Left lung (tissue), 10 donors: Measurements from ENCODE around the gene AKR1B15. TPM values are rescaled to one million over a fixed set of nuclear protein-coding genes. Genes with fewer than 3 reads are reported as not detected.
"Not testable (repeated sequence)": the region's sequence is repeated elsewhere in the genome, so short reads cannot be mapped to it uniquely, and the experiment has no call there.

Experiments
- ATAC-seq: fragments of 200-7000 bp; cut with Tn5 transposase; one replicate; pipeline ENCODE4 v1.9.1; 2020; ENCODE audit warnings: moderate library complexity
- DNase-seq, 4 donors: peaks; one replicate each; pipeline ENCODE4 v3.0.0-alpha.2; 2013 to 2020
- H3K27ac ChIP-seq, 2 donors: fragments of 200-600 bp; sonication (generic) in 1 of 2; one replicate each; pipeline versions ENCODE4 v1.5.0 to v1.8.0; 2020 to 2021
- H3K27me3 ChIP-seq, 2 donors: fragments of 200-600 bp; sonication (generic) in 1 of 2; one replicate each; pipeline versions ENCODE4 v1.5.0 to v1.8.0; 2020 to 2021
- H3K36me3 ChIP-seq, 2 donors: fragments of 200-600 bp; sonication (generic) in 1 of 2; one replicate each; pipeline versions ENCODE4 v1.5.0 to v1.8.0; 2020 to 2021
- H3K4me1 ChIP-seq, 2 donors: fragments of 200-600 bp; one replicate each; pipeline ENCODE4 v1.8.0; 2021
- H3K4me3 ChIP-seq, 2 donors: fragments of 200-600 bp; sonication (generic) in 1 of 2; one replicate each; pipeline versions ENCODE4 v1.5.0 to v1.8.0; 2020 to 2021; ENCODE audit warnings: mild to moderate bottlenecking in 1 of 2
- H3K9me3 ChIP-seq, 2 donors: fragments of 200-600 bp; sonication (generic) in 1 of 2; one replicate each; pipeline versions ENCODE4 v1.5.0 to v1.8.0; 2020 to 2021
- intact Hi-C, 2 donors: fragments of 100-400 bp; cut with DNase I; formaldehyde crosslinking; loops; one replicate each; pipeline versions ENCODE4 v1.11.2 to v1.14.2; 2022
- polyA plus RNA-seq, 6 donors: library from polyadenylated mRNA; unstranded; fragments of 120-200 nt; gene quantifications; one replicate each; pipeline ENCODE4 v1.2.1, GENCODE V29; 2013; ENCODE audit not compliant: insufficient read length in 6 of 6
- total RNA-seq, 2 donors: library from RNA; stranded (reverse); fragmentation: NEBNext Ultra II Directional; extraction: Animal tissue kit (Norgen Biotek cat#: 25700); gene quantifications; one replicate each; pipeline ENCODE4 v1.2.1, GENCODE V29; 2021
- TF ChIP-seq, protein P1 (sequence below), 2 donors: fragments of 200-600 bp; sonication (generic) in 1 of 2; IDR thresholded peaks; one replicate each; pipeline versions ENCODE4 v1.5.0 to v1.8.0; 2021; ENCODE audit warnings: antibody characterized with exemption in 2 of 2
- donor health status: DM: no; HTN: yes; CAD: no.
- donor health status: DM: no; HTN: no; CAD: no.

The AKR1B15 gene
- total and polyA plus RNA-seq, 8 donors, result 0.09 to 0.19 (median 0.14) TPM; not detected in 3

GRCh38 chr7:134554417-134554966 is 5.6 kb downstream of the AKR1B15 start:
- Histone ChIP-seq H3K27ac (no peak overlapping the region), H3K36me3 (no peaks in the 10 kb centered on the region), H3K4me1 (no peaks in the 10 kb centered on the region), H3K4me3 (no peak overlapping the region), H3K9me3 (no peaks in the 10 kb centered on the region), H3K27me3 (no peaks in the 10 kb centered on the region)
- intact Hi-C loops, result no loop called here
- ATAC-seq (peak; percentile 40), DNase-seq (no peak)
- TF ChIP-seq, protein P1, sequence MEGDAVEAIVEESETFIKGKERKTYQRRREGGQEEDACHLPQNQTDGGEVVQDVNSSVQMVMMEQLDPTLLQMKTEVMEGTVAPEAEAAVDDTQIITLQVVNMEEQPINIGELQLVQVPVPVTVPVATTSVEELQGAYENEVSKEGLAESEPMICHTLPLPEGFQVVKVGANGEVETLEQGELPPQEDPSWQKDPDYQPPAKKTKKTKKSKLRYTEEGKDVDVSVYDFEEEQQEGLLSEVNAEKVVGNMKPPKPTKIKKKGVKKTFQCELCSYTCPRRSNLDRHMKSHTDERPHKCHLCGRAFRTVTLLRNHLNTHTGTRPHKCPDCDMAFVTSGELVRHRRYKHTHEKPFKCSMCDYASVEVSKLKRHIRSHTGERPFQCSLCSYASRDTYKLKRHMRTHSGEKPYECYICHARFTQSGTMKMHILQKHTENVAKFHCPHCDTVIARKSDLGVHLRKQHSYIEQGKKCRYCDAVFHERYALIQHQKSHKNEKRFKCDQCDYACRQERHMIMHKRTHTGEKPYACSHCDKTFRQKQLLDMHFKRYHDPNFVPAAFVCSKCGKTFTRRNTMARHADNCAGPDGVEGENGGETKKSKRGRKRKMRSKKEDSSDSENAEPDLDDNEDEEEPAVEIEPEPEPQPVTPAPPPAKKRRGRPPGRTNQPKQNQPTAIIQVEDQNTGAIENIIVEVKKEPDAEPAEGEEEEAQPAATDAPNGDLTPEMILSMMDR (IDR thresholded peaks at IDR 0.05), result no peak

DNA sequence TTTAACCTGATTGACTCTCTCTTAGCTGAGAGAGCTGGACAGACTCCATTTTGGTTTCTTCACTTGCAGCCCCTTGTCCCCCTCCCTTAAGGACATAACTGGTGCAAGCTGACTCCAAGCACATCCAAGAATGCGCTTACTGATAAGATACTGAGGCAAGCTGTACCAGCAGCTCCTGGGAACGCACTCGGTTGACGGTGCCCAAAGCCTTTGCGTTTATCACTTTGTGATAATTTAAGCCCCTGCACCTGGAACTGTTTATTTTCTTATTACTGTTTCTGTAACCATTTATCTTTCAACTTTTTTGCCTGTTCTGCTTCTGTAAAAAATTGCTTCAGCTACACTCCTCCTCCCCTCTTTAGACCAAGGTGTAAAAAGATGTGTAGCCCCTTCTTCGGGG is 8.5 kb downstream of the AKR1B15 start:
- TF ChIP-seq, protein P1 (IDR thresholded peaks at IDR 0.05), result no peak
- ATAC-seq, result no peak

DNA sequence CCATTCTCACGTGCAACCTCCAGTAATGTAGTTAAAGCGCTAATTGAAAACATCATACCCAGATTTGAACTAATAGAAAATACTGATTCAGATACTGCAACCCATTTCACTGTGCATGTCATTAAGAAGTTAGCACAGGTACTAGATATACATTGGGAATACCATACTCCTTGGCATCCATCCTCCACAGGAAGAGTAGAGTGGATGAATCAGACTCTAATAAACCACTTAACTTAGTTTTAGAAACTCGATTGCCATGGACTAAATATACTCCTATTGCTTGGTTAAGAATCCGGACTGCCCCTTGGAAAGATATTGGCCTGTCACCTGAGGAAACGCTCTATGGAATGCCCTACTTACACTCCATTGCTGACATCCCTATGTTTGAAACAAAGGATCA is 9.5 kb downstream of the AKR1B15 start:
- intact Hi-C loops, result no loop called here
- Histone ChIP-seq H3K9me3 (no peaks in the 10 kb centered on the region), H3K27ac (no peak overlapping the region), H3K4me1 (no peaks in the 10 kb centered on the region), H3K36me3 (no peaks in the 10 kb centered on the region), H3K4me3 (no peak overlapping the region), H3K27me3 (no peaks in the 10 kb centered on the region)
- no peak for DNase-seq
- TF ChIP-seq, protein P1 (IDR thresholded peaks at IDR 0.05), result no peak
- ATAC-seq, result no peak

More for the DNA sequence above, 8.5 kb downstream of the AKR1B15 start:
- DNase-seq, result no peak
- no peak overlapping the region for H3K4me3 ChIP-seq
- H3K27ac ChIP-seq, result no peak overlapping the region
- H3K9me3 ChIP-seq, result no peaks in the 10 kb centered on the region
- no peaks in the 10 kb centered on the region for H3K36me3 ChIP-seq
- H3K27me3 ChIP-seq, result no peaks in the 10 kb centered on the region
- no peaks in the 10 kb centered on the region for H3K4me1 ChIP-seq
- intact Hi-C loops, result no loop called here

DNA sequence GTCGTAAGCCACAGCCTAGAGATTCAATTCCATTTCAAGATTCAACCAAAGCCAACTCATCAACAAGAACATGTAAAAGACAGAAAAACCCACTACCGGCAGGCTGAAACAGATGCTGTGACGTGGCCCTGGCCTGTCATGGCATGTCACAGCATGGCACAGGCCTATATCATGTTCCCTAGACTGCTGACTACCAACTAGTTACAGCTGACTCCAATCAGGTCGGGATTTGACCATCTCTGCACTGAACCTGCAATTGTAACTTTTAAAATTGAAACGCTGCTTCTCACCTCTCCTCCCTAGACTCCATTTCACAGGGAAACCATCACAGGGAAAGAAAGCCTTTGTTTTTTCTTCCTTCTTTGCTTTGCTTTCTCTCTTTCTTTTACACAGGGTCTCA is 12.7 kb downstream of the AKR1B15 start:
- H3K36me3 ChIP-seq, intact Hi-C loops, H3K4me1 ChIP-seq, H3K27me3 ChIP-seq, ATAC-seq, DNase-seq, H3K27ac ChIP-seq, H3K9me3 ChIP-seq, H3K4me3 ChIP-seq: not testable (repeated sequence)

GRCh38 chr7:134562136-134562535 is 13.2 kb downstream of the AKR1B15 start:
- TF ChIP-seq, protein P1 (IDR thresholded peaks at IDR 0.05), result no peak
- H3K27ac ChIP-seq, result no peak overlapping the region
- no peaks in the 10 kb centered on the region for H3K36me3 ChIP-seq
- peak; percentile 29 for ATAC-seq
- no peak for DNase-seq
- no peak overlapping the region for H3K4me3 ChIP-seq
- H3K27me3 ChIP-seq, result no peaks in the 10 kb centered on the region
- intact Hi-C loops, result no loop called here
- no peaks in the 10 kb centered on the region for H3K9me3 ChIP-seq
- H3K4me1 ChIP-seq, result no peaks in the 10 kb centered on the region

- H3K36me3 ChIP-seq, ATAC-seq, H3K4me1 ChIP-seq, intact Hi-C loops, H3K4me3 ChIP-seq, DNase-seq, H3K27me3 ChIP-seq, H3K27ac ChIP-seq, H3K9me3 ChIP-seq: not testable (repeated sequence)
Observed at GRCh38 chr7:134563398-134563749, 14.5 kb downstream of the AKR1B15 start.
